GM18526 (cell line): ENCODE results near the gene BCAM.

Experiments used
- POLR2A ChIP-seq: IDR thresholded peaks from 3 replicates; pipeline ENCODE4 v1.6.1; 2011; ENCODE audit not compliant: insufficient read length; ENCODE audit errors: extremely low read depth

BCAM gene

DNA sequence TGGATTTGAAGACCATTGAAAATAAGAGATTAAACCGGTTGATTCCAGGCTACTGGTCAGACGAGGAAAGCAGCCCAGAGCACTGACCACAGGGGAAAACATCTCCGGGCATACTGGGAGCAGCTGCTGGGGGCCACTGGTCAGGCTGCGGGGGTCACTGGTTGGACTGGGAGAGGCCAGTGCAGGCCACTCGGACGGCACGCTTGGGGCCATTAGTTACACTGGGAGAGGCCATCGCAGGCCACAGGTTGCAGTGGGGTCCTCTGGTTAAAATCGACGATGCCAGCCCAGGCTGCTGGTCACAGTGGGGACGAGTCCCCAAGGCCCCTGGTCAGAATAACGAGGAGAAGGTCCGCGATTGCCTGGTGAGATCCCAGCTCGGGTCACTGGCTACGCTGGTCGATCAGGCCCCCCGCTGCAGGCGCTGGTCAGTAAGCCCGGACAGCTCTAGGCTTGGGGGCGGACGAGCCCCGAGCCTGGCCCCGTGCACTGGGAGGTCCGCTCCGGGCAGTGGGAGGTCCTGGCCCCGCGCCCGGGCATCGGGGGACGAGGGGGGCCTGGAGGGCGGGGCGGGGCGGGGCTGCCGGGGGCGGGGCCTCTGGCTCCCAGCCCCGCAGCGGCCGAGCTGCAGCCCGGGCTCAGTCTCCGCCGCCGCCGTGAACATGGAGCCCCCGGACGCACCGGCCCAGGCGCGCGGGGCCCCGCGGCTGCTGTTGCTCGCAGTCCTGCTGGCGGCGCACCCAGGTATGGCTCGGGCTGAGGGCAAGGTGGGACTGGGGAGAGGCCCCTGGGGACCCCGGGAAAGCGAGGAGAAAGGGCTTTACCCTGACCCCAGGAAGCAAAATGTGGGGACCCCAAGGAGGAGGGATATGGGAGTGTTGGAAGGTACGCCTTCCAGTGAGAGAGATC is at the start of gene BCAM:
BCAM (plus strand) TSS at position 641 of the 909 bp plus-strand sequence; CDS start at position 663, 22 bp downstream.
- TF ChIP-seq POLR2A: no peak

DNA sequence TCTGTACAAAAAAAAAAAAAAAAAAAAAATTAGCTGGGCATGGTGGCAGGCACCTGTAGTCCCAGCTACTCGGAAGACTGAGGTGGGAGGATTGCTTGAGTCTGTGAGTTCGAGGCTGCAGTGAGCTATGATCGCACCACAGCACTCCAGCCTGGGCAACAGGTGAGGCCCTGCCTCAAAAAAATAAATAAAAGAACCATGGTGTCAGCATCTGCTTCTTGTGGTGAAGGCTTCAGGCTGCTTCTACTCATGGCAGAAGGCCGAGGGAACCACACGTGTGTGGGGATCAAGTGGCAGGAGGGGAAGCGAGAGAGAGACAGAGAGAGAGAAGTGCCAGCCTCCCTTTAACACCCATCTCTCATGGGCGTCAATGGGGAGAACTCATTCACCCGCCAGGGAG is 46.9 kb upstream of the BCAM start:
- no peak for TF ChIP-seq POLR2A

DNA sequence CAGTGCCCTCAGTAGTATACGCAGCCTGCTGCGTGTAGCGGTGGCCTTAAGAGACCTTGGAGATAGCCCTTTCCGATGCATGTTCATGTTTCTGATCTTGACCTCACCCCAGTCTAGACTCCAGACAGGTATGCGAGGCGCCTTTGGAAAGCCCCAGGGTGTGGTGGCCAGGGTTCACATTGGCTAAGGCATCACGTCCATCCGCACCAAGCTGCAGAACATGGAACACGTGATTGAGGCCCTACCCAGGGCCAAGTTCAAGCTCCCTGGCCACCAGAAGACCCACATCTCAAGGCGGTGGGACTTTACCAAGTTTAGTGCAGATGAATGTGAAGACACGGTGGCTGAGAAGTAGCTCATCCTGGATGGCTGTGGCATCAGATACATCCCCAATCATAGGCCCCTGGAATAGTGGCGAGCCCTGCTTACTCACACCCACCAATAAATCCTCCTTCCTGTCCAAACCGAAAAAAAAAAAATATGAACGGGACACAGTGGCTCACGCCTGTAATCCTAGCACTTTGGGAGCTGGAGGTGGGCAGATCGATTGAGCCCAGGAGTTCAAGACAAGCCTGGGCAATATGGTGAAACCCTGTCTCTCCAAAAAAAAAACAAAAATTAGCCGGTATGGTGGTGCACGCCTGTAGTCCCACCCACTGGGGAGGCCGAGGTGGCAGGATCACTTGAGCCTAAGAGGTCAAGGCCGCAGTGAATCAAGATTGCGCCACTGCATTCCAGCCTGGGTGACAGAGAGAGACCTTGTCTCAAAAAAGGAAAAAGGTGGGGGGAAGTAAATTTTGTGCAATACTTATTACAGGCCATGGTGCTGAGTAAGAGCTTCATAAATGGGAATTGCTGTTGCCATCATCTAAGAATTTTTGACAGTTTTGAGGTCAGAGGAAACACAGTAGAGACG is 43.6 kb upstream of the BCAM start:
- TF ChIP-seq POLR2A: no peak

DNA sequence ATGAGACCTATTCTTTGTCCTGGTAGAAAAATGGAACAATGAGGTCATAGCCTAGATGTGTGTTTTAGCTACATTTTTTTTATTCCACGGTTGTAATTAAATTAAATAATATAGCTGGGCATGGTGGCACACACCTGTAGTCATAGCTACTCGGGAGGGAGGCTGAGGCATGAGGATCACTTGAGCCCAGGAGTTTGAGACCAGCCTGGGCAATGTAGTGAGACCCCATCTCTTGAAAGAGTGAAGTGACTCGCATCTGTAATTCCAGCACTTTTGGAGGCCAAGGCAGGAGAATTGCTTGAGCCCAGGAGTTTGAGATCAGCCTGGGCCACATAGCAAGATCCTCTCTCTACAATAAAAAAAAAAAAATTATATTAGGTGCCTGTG is 43.0 kb upstream of the BCAM start:
- TF ChIP-seq POLR2A: no peak

- no peak for TF ChIP-seq POLR2A
These were observed 41.4 kb upstream of the BCAM start for GRCh38 chr19:44767295-44768180.

DNA sequence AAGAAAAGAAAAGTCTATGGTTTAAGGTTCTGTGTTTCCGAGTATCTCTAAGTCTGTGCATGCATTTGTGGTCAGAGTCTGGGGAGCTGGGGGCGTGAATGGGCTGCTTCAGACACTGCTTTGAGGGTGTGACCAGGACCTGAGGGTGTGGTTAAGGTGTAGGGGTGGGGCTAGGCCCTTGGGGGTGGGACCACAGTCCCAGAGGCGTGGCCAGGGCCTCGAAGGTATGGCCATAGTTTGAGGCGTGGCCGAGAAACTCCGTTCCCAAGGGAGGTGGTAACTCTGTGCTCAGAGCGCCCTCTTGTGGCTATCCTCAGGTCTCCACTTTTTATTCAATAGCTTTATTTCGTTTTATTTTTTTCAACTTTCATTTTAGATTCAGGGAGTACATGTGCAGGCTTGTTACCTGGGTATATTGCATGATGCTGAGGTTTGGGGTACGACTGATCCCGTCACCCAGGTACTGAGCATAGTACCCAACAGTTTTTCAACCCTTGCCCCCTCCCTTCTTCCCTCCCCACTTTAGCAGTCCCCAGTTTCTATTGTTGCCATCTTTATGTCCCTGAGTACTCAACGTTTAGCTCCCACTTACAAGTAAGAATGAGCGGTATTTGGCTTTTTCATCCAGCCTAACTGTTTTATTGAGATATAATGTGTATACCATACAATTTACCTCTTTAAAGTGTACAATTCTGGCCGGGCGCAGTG is 38.2 kb upstream of the BCAM start:
- TF ChIP-seq POLR2A: no peak

DNA sequence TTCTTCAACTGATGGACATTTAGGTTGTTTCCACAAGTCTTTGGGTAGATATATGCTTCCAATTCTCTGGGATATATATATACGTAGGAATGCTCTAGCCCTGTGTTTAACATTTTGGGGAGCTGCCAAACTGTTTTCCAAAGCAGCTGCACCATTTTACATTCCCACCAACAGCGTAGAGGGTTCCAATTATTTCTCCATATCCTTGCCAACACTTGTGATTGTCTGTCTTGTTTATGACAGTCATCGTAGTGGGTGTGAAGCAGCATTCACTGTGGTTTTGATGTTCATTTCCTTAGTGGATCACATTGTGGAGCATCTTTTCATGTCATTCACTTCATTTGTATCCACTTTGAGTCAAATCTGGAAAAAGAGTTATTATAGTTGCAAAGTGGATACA is 35.9 kb upstream of the BCAM start:
- no peak for TF ChIP-seq POLR2A

- TF ChIP-seq POLR2A: no peak
These were observed 33.1 kb upstream of the BCAM start for GRCh38 chr19:44775676-44776240.

DNA sequence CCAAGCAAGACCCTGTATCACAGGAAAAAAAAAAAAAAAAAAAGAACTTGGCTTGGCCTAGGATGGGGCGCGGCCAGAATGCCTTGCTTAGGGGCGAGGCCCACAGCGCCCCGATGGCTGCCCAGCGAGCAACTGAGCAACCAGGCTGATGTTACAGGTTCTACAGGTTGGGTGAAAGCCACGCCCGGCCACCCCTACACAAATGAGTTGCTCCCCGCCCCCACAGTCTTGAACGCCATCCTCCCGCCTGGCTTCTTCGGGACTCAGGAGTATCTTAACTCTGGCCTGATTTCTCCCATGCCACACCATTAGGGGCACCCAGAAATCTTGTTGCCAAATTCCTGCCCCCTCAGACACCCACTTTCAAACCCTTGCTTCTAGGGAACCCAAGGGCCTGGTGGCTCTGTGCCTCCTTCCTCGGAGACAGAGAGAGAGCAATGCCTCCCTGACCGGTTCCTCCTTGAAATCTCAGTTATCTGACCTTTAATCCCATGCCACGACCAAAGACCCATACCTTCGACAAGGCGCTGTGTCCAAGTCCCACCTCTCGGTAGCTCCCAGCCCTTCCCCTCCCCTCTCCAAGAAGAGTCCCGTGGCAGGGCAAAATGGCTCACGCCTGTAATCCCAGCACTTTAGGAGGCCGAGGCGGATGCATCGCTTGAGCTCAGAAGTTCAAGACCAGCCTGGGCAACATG is 32.4 kb upstream of the BCAM start:
- no peak for TF ChIP-seq POLR2A

GRCh38 chr19:44777715-44778347 is 31.1 kb upstream of the BCAM start, which contains the start of gene CBLC:
Gene CBLC (plus strand): TSS chr19:44777890. CDS start chr19:44777932, 42 bp downstream.
- TF ChIP-seq POLR2A: no peak

GRCh38 chr19:44779150-44779549 is 29.8 kb upstream of the BCAM start:
- no peak for TF ChIP-seq POLR2A

DNA sequence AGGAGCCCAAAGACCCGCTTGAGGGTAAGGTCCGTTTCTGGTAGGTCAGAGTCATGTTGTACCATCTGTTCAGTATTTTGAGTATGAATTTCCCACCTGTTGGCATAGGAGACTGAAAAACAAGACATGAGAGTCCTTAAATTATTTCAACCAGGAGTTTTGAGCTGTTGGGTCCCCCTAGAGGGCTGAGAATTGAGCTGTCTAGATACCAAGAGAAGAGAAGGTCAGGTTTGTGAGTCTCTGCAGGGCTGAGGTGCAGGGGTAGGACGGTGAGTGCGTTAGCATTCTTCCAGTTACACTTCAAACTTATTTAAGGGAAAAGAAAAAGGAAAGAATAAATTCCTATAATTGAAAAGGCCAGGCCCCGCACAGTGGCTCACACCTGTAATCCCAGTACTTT is 26.2 kb upstream of the BCAM start:
- no peak for TF ChIP-seq POLR2A

- TF ChIP-seq POLR2A: no peak
These were observed 25.4 kb upstream of the BCAM start for GRCh38 chr19:44783545-44783944.

DNA sequence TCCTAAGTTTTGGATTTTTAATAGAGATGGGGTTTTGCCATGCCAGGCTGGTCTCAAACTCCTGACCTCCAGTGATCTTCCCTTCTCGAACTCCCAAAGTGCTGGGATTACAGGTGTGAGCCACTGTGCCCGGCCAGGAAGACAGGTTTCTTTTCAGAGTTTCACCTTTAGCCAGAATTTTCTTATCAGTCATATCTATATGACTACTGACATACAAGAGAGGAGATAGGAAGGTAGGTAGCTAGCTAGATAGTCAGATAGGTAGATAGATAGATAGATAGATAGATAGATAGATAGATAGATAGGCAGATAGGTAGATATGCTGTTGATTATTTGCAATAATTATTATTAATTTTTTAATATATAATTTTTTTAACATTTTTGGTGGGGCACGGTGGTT is 23.6 kb upstream of the BCAM start:
- TF ChIP-seq POLR2A: no peak
